Thoracic aorta (tissue), 2 donors: ENCODE measurements around the gene UBE2D2. TPM values are rescaled to one million over a fixed set of nuclear protein-coding genes. Genes with fewer than 3 reads are reported as not detected.
A peak's percentile ranks its signal among the peaks of the same experiment; 100 is the strongest.

ENCODE experiments used
- ATAC-seq: fragments of 150-250 bp; one replicate; pipeline ENCODE4 v1.8.0; 2017; ENCODE audit warnings: low read depth; ENCODE audit not compliant: insufficient number of reproducible peaks, low FRiP score
- DNase-seq: peaks from one replicate; pipeline ENCODE4 v3.0.0-alpha.2; 2020; ENCODE audit warnings: low spot score
- H3K27ac ChIP-seq, 2 donors: fragments of 200-600 bp; sonication (generic); 1 replicate in 1 of 2; 2 replicates in 1 of 2; pipeline ENCODE4 v1.5.1; 2016; ENCODE audit warnings: mild to moderate bottlenecking in 2 of 2, moderate library complexity in 2 of 2
- H3K27me3 ChIP-seq: fragments of 200-600 bp; sonication (generic); replicated peaks from 2 replicates; pipeline ENCODE4 v1.6.0; 2016; ENCODE audit warnings: mild to moderate bottlenecking; ENCODE audit not compliant: insufficient read depth
- H3K36me3 ChIP-seq: fragments of 200-600 bp; sonication (generic); one replicate; pipeline ENCODE4 v1.5.1; 2016
- H3K4me1 ChIP-seq, 2 donors: fragments of 200-600 bp; sonication (generic); 1 replicate in 1 of 2; 2 replicates in 1 of 2; pipeline versions ENCODE4 v1.5.1 to v1.6.0; 2016; ENCODE audit warnings: low read depth in 2 of 2, mild to moderate bottlenecking in 1 of 2; ENCODE audit not compliant: control insufficient read depth in 1 of 2
- H3K4me3 ChIP-seq: fragments of 200-600 bp; sonication (generic); 2 replicates; pipeline ENCODE4 v1.5.1; 2016; ENCODE audit warnings: mild to moderate bottlenecking
- H3K9me3 ChIP-seq: fragments of 200-600 bp; sonication (generic); 2 replicates; pipeline ENCODE4 v1.5.1; 2016
- total RNA-seq, 2 donors: library from RNA; depleted of rRNA; stranded (reverse); fragments of >200 nt; gene quantifications; one replicate each; pipeline versions ENCODE4 v1.1.0 to v1.2.3, GENCODE V29; 2016
- TF ChIP-seq, protein P1 (sequence below): fragments of 200-600 bp; sonication (generic); IDR thresholded peaks from one replicate; pipeline ENCODE4 v1.5.1; 2019; ENCODE audit warnings: antibody characterized with exemption

Gene UBE2D2
- total RNA-seq, 2 donors from 2014 or later: 51.9 to 66.7 TPM

GRCh38 chr5:139670369-139671095 is 109.4 kb downstream of the UBE2D2 start:
- H3K36me3 ChIP-seq: no peaks in the 10 kb centered on the region
- TF ChIP-seq, protein P1, sequence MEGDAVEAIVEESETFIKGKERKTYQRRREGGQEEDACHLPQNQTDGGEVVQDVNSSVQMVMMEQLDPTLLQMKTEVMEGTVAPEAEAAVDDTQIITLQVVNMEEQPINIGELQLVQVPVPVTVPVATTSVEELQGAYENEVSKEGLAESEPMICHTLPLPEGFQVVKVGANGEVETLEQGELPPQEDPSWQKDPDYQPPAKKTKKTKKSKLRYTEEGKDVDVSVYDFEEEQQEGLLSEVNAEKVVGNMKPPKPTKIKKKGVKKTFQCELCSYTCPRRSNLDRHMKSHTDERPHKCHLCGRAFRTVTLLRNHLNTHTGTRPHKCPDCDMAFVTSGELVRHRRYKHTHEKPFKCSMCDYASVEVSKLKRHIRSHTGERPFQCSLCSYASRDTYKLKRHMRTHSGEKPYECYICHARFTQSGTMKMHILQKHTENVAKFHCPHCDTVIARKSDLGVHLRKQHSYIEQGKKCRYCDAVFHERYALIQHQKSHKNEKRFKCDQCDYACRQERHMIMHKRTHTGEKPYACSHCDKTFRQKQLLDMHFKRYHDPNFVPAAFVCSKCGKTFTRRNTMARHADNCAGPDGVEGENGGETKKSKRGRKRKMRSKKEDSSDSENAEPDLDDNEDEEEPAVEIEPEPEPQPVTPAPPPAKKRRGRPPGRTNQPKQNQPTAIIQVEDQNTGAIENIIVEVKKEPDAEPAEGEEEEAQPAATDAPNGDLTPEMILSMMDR: peak; percentile 14
- no peak for ATAC-seq
- no peaks in the 10 kb centered on the region for H3K9me3 ChIP-seq
- peaks cover 64 to 93% of the 10 kb centered on the region in 2 donors for H3K4me1 ChIP-seq
- peak overlapping the region; percentile 90 to 99 for H3K27ac ChIP-seq
- no peak for DNase-seq
- peak overlapping the region; percentile 68 for H3K4me3 ChIP-seq
- H3K27me3 ChIP-seq: no peaks in the 10 kb centered on the region

DNA sequence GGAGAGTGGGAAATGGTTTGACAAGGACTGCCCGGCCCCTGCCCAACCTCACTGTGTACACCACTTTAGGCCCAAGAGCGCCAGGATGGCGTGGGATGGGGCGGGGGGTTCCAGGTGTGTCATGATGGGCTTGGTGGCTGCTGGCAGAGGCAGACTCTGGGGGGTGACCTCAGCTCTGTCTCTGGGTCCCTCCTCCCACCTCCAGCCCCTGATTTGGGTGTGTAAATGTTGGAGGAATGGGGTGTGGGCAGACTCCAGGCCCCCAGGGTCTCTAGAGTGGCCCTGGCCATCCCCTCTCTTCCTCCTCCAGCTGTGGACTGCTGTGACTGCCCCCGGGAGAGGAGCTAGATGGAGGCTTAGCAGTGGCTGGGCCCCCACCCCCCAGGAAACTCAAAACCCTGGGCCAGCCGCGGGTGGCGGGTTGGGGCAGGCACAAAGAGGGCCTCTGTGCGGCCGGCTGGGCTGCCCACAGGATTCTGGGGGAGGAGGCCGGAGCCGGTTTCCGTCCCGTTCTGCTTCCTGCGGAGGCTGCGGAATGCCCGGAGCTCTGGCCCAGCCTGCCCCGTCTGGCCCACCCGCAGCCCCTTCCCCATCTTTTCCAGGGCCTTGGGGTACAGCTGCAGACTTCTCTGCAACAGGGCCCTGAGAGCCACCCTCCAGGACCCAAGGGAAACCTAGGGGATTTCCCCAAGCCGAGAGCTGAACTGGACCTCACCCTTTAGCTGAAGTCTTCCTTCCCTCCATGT is 110.1 kb downstream of the UBE2D2 start:
- ATAC-seq (no peak), DNase-seq (no peak)
- no peaks in the 10 kb centered on the region for H3K36me3 ChIP-seq
- TF ChIP-seq, protein P1: no peak
- peak overlapping the region; percentile 35 for H3K4me3 ChIP-seq
- H3K27ac ChIP-seq: peak overlapping the region; percentile 90 to 99
- H3K9me3 ChIP-seq: no peaks in the 10 kb centered on the region
- peaks cover 57 to 89% of the 10 kb centered on the region in 2 donors for H3K4me1 ChIP-seq
- H3K27me3 ChIP-seq: no peaks in the 10 kb centered on the region

- TF ChIP-seq, protein P1: no peak
- Histone ChIP-seq H3K4me1 (peaks cover 46 to 82% of the 10 kb centered on the region in 2 donors), H3K36me3 (peaks cover under 1% of the 10 kb centered on the region), H3K4me3 (no peak overlapping the region), H3K9me3 (no peaks in the 10 kb centered on the region), H3K27me3 (no peaks in the 10 kb centered on the region), H3K27ac (no peak overlapping the region)
- ATAC-seq (no peak), DNase-seq (no peak)
Measured at GRCh38 chr5:139675213-139675612, 114.1 kb downstream of the UBE2D2 start.

DNA sequence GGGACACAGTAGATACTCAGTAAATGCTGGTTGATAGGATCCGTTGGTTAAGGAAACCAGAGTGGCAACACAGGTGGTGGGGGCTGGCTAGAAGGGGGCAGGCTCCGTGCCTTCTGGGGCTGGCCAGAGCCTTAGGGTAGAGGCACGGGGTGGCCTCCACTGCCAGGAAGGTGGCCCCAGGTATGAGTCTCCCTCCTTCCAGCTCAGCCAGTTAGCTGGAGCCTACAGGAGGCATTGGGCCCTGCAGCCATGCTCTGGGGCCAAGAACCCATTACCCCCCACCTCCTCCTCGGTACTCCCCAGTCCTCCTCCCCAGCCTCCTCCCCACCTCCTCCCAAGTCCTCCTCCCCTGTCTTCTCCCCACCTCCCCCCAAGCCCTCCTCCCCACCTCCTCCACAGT is 114.7 kb downstream of the UBE2D2 start:
- no peak overlapping the region for H3K27ac ChIP-seq
- peaks cover 45 to 76% of the 10 kb centered on the region in 2 donors for H3K4me1 ChIP-seq

DNA sequence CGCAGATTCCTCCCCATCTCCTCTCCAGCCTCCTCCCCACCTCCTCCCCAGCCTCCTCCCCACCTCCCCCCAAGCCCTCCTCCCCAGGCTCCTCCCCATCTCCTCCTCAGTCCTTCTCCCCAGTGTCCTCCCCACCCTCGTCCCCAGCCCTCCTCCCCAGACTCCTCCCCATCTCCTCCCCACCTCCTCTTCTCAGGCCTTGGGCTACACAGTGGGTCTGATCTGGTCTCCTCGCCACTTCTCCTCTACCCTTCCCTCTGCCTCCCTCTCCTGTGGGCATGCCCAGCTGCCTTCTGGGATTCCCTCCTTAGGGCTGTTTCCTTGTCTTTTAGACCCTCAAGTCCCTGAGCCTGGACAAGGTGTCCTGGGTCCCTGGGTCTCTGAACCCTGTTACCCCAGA is 115.3 kb downstream of the UBE2D2 start:
- H3K4me1 ChIP-seq: peaks cover 40 to 71% of the 10 kb centered on the region in 2 donors
- DNase-seq (no peak), ATAC-seq (no peak)
- peaks cover 12% of the 10 kb centered on the region for H3K36me3 ChIP-seq
- H3K27ac ChIP-seq: peak overlapping the region in 1 of 2 donors; percentile 45
- TF ChIP-seq, protein P1: no peak
- H3K9me3 ChIP-seq: no peaks in the 10 kb centered on the region
- H3K4me3 ChIP-seq: peak overlapping the region; percentile 67
- no peaks in the 10 kb centered on the region for H3K27me3 ChIP-seq

More for the DNA sequence above, 114.7 kb downstream of the UBE2D2 start:
- ATAC-seq (no peak), DNase-seq (no peak)
- Histone ChIP-seq H3K4me3 (no peak overlapping the region), H3K27me3 (no peaks in the 10 kb centered on the region), H3K36me3 (peaks cover 7% of the 10 kb centered on the region), H3K9me3 (no peaks in the 10 kb centered on the region)
- TF ChIP-seq, protein P1: no peak
